ENCODE data around the gene LEF1. TPM values are rescaled to one million over a fixed set of nuclear protein-coding genes. Genes with fewer than 3 reads are reported as not detected.

Gene LEF1
- total and polyA plus RNA-seq, 4 donors = 0.15 to 19.1 (median 3.1) TPM

GRCh38 chr4:108146819-108147218 lies 21.9 kb downstream of the LEF1 start:
- Histone ChIP-seq H3K27me3 (ENCODE audit: control insufficient read depth in 1 of 2, insufficient read depth in 2 of 2, low read length in 1 of 2) (no peaks in the 10 kb centered on the region), H3K4me1 (ENCODE audit: control insufficient read depth in 1 of 2, insufficient read depth in 2 of 2, low read length in 2 of 2) (no peaks in the 10 kb centered on the region), H3K9me3 (ENCODE audit: control insufficient read depth, low read length) (no peaks in the 10 kb centered on the region), H3K27ac (ENCODE audit: low read depth in 1 of 2, low read length in 2 of 2) (no peak overlapping the region), H3K4me3 (ENCODE audit: low read length in 2 of 2) (no peak overlapping the region), H3K36me3 (ENCODE audit: control insufficient read depth in 1 of 2, insufficient read depth in 2 of 2, low read length in 1 of 2) (no peaks in the 10 kb centered on the region)
- ATAC-seq (ENCODE audit: low FRiP score) (no peak), DNase-seq (no peak)
- intact Hi-C loops (cut with DNase I) = no loop called here
- WGBS, 2 donors = 77 to 82% methylated on average over 5 of the region's 5 CpGs

GRCh38 chr4:108146336-108146735 lies 22.4 kb downstream of the LEF1 start:
- no peaks in the 10 kb centered on the region for H3K4me1 ChIP-seq (ENCODE audit: control insufficient read depth in 1 of 2, insufficient read depth in 2 of 2, low read length in 2 of 2)
- H3K27me3 ChIP-seq (ENCODE audit: control insufficient read depth in 1 of 2, insufficient read depth in 2 of 2, low read length in 1 of 2) = no peaks in the 10 kb centered on the region
- intact Hi-C loops (cut with DNase I) = no loop called here
- H3K27ac ChIP-seq (ENCODE audit: low read depth in 1 of 2, low read length in 2 of 2) = no peak overlapping the region
- DNase-seq (no peak), ATAC-seq (ENCODE audit: low FRiP score) (no peak)
- H3K36me3 ChIP-seq (ENCODE audit: control insufficient read depth in 1 of 2, insufficient read depth in 2 of 2, low read length in 1 of 2) = no peaks in the 10 kb centered on the region
- H3K9me3 ChIP-seq (ENCODE audit: control insufficient read depth, low read length) = no peaks in the 10 kb centered on the region
- H3K4me3 ChIP-seq (ENCODE audit: low read length in 2 of 2) = no peak overlapping the region
- WGBS, 2 donors = 96 to 97% methylated on average over 3 of the region's 3 CpGs

- WGBS, 2 donors = 83 to 89% methylated on average over 3 of the region's 3 CpGs
- ATAC-seq (ENCODE audit: low FRiP score) (no peak), DNase-seq (no peak)
- Histone ChIP-seq H3K4me3 (ENCODE audit: low read length in 2 of 2) (no peak overlapping the region), H3K27ac (ENCODE audit: low read depth in 1 of 2, low read length in 2 of 2) (no peak overlapping the region), H3K27me3 (ENCODE audit: control insufficient read depth in 1 of 2, insufficient read depth in 2 of 2, low read length in 1 of 2) (no peaks in the 10 kb centered on the region), H3K4me1 (ENCODE audit: control insufficient read depth in 1 of 2, insufficient read depth in 2 of 2, low read length in 2 of 2) (no peaks in the 10 kb centered on the region), H3K9me3 (ENCODE audit: control insufficient read depth, low read length) (no peaks in the 10 kb centered on the region), H3K36me3 (ENCODE audit: control insufficient read depth in 1 of 2, insufficient read depth in 2 of 2, low read length in 1 of 2) (no peaks in the 10 kb centered on the region)
- intact Hi-C loops (cut with DNase I) = no loop called here
These were observed 24.3 kb downstream of the LEF1 start for GRCh38 chr4:108144451-108144850.

- ATAC-seq (ENCODE audit: low FRiP score) (no peak), DNase-seq (no peak)
- Histone ChIP-seq H3K27me3 (ENCODE audit: control insufficient read depth in 1 of 2, insufficient read depth in 2 of 2, low read length in 1 of 2) (no peaks in the 10 kb centered on the region), H3K9me3 (ENCODE audit: control insufficient read depth, low read length) (no peaks in the 10 kb centered on the region), H3K4me1 (ENCODE audit: control insufficient read depth in 1 of 2, insufficient read depth in 2 of 2, low read length in 2 of 2) (no peaks in the 10 kb centered on the region), H3K27ac (ENCODE audit: low read depth in 1 of 2, low read length in 2 of 2) (no peak overlapping the region), H3K36me3 (ENCODE audit: control insufficient read depth in 1 of 2, insufficient read depth in 2 of 2, low read length in 1 of 2) (no peaks in the 10 kb centered on the region), H3K4me3 (ENCODE audit: low read length in 2 of 2) (no peak overlapping the region)
- intact Hi-C loops (cut with DNase I) = no loop called here
- WGBS, 2 donors = 67 to 72% methylated on average over 4 of the region's 4 CpGs
These were observed 25.2 kb downstream of the LEF1 start for GRCh38 chr4:108143515-108143914.

- Histone ChIP-seq H3K36me3 (ENCODE audit: control insufficient read depth in 1 of 2, insufficient read depth in 2 of 2, low read length in 1 of 2) (no peaks in the 10 kb centered on the region), H3K4me3 (ENCODE audit: low read length in 2 of 2) (no peak overlapping the region), H3K27me3 (ENCODE audit: control insufficient read depth in 1 of 2, insufficient read depth in 2 of 2, low read length in 1 of 2) (no peaks in the 10 kb centered on the region), H3K4me1 (ENCODE audit: control insufficient read depth in 1 of 2, insufficient read depth in 2 of 2, low read length in 2 of 2) (no peaks in the 10 kb centered on the region), H3K9me3 (ENCODE audit: control insufficient read depth, low read length) (no peaks in the 10 kb centered on the region), H3K27ac (ENCODE audit: low read depth in 1 of 2, low read length in 2 of 2) (no peak overlapping the region)
- DNase-seq (no peak), ATAC-seq (ENCODE audit: low FRiP score) (no peak)
- intact Hi-C loops (cut with DNase I) = no loop called here
- WGBS, 2 donors = 90 to 91% methylated on average over 2 of the region's 2 CpGs
These were observed 25.9 kb downstream of the LEF1 start for GRCh38 chr4:108142870-108143269.

GRCh38 chr4:108141213-108141950 lies 27.4 kb downstream of the LEF1 start:
- intact Hi-C loops (cut with DNase I) = no loop called here
- WGBS, 2 donors = 92 to 95% methylated on average over 12 of the region's 12 CpGs
- H3K27ac ChIP-seq (ENCODE audit: low read depth in 1 of 2, low read length in 2 of 2) = no peak overlapping the region
- H3K4me1 ChIP-seq (ENCODE audit: control insufficient read depth in 1 of 2, insufficient read depth in 2 of 2, low read length in 2 of 2) = no peaks in the 10 kb centered on the region
- DNase-seq (no peak), ATAC-seq (ENCODE audit: low FRiP score) (no peak)
- H3K4me3 ChIP-seq (ENCODE audit: low read length in 2 of 2) = no peak overlapping the region
- no peaks in the 10 kb centered on the region for H3K27me3 ChIP-seq (ENCODE audit: control insufficient read depth in 1 of 2, insufficient read depth in 2 of 2, low read length in 1 of 2)
- H3K9me3 ChIP-seq (ENCODE audit: control insufficient read depth, low read length) = no peaks in the 10 kb centered on the region
- H3K36me3 ChIP-seq (ENCODE audit: control insufficient read depth in 1 of 2, insufficient read depth in 2 of 2, low read length in 1 of 2) = no peaks in the 10 kb centered on the region

- Histone ChIP-seq H3K4me3 (ENCODE audit: low read length in 2 of 2) (no peak overlapping the region), H3K4me1 (ENCODE audit: control insufficient read depth in 1 of 2, insufficient read depth in 2 of 2, low read length in 2 of 2) (no peaks in the 10 kb centered on the region), H3K36me3 (ENCODE audit: control insufficient read depth in 1 of 2, insufficient read depth in 2 of 2, low read length in 1 of 2) (no peaks in the 10 kb centered on the region), H3K27ac (ENCODE audit: low read depth in 1 of 2, low read length in 2 of 2) (no peak overlapping the region), H3K27me3 (ENCODE audit: control insufficient read depth in 1 of 2, insufficient read depth in 2 of 2, low read length in 1 of 2) (no peaks in the 10 kb centered on the region), H3K9me3 (ENCODE audit: control insufficient read depth, low read length) (no peaks in the 10 kb centered on the region)
- ATAC-seq (ENCODE audit: low FRiP score) (no peak), DNase-seq (no peak)
- 47 to 61% methylated on average over 7 of the region's 7 CpGs for WGBS, 2 donors
- intact Hi-C loops (cut with DNase I) = no loop called here
These were observed 28.4 kb downstream of the LEF1 start for GRCh38 chr4:108140328-108140727.

- DNase-seq = no peak
- intact Hi-C loops (cut with DNase I) = no loop called here
- no peaks in the 10 kb centered on the region for H3K9me3 ChIP-seq (ENCODE audit: control insufficient read depth, low read length)
- no peak for ATAC-seq (ENCODE audit: low FRiP score)
- H3K4me3 ChIP-seq (ENCODE audit: low read length in 2 of 2) = no peak overlapping the region
- no peaks in the 10 kb centered on the region for H3K27me3 ChIP-seq (ENCODE audit: control insufficient read depth in 1 of 2, insufficient read depth in 2 of 2, low read length in 1 of 2)
- H3K27ac ChIP-seq (ENCODE audit: low read depth in 1 of 2, low read length in 2 of 2) = no peak overlapping the region
- H3K4me1 ChIP-seq (ENCODE audit: control insufficient read depth in 1 of 2, insufficient read depth in 2 of 2, low read length in 2 of 2) = no peaks in the 10 kb centered on the region
- no peaks in the 10 kb centered on the region for H3K36me3 ChIP-seq (ENCODE audit: control insufficient read depth in 1 of 2, insufficient read depth in 2 of 2, low read length in 1 of 2)
- WGBS, 2 donors = 84 to 91% methylated on average over 2 of the region's 2 CpGs
These were observed 29.6 kb downstream of the LEF1 start for GRCh38 chr4:108139089-108139488.

GRCh38 chr4:108135549-108136209 lies 33.1 kb downstream of the LEF1 start:
- Histone ChIP-seq H3K27ac (ENCODE audit: low read depth in 1 of 2, low read length in 2 of 2) (no peak overlapping the region), H3K9me3 (ENCODE audit: control insufficient read depth, low read length) (no peaks in the 10 kb centered on the region), H3K4me3 (ENCODE audit: low read length in 2 of 2) (no peak overlapping the region), H3K4me1 (ENCODE audit: control insufficient read depth in 1 of 2, insufficient read depth in 2 of 2, low read length in 2 of 2) (no peaks in the 10 kb centered on the region), H3K27me3 (ENCODE audit: control insufficient read depth in 1 of 2, insufficient read depth in 2 of 2, low read length in 1 of 2) (no peaks in the 10 kb centered on the region), H3K36me3 (ENCODE audit: control insufficient read depth in 1 of 2, insufficient read depth in 2 of 2, low read length in 1 of 2) (no peaks in the 10 kb centered on the region)
- DNase-seq (no peak), ATAC-seq (ENCODE audit: low FRiP score) (no peak)
- intact Hi-C loops (cut with DNase I) = no loop called here
- WGBS, 2 donors = 62 to 69% methylated on average over 3 to 4 of the region's 4 CpGs
